SH-SY5Y (cell line): ENCODE results near the gene CD2.

Experiments used
- GATA2 ChIP-seq: IDR thresholded peaks from 2 replicates; pipeline ENCODE4 v1.6.1; 2011; ENCODE audit warnings: mild to moderate bottlenecking, low read depth, low read length
- GATA3 ChIP-seq: IDR thresholded peaks from 2 replicates; pipeline ENCODE4 v1.6.1; 2011; ENCODE audit warnings: low read depth, mild to moderate bottlenecking, low read length, moderate library complexity

Gene CD2

GRCh38 chr1:116722016-116722838 is 32.0 kb upstream of the CD2 start:
- TF ChIP-seq GATA3, result no peak
- TF ChIP-seq GATA2, result no peak

- TF ChIP-seq GATA2 (no peak), GATA3 (no peak)
Observed at GRCh38 chr1:116724765-116725375, 29.4 kb upstream of the CD2 start.

GRCh38 chr1:116725798-116726197 is 28.4 kb upstream of the CD2 start:
- TF ChIP-seq GATA2, result no peak
- no peak for TF ChIP-seq GATA3

- TF ChIP-seq GATA2 (no peak), GATA3 (no peak)
Observed at GRCh38 chr1:116726872-116727820, 27.1 kb upstream of the CD2 start.

- TF ChIP-seq GATA2 (no peak), GATA3 (no peak)
Observed at GRCh38 chr1:116731439-116731838, 22.8 kb upstream of the CD2 start.

GRCh38 chr1:116732726-116733125 is 21.5 kb upstream of the CD2 start:
- no peak for TF ChIP-seq GATA2
- no peak for TF ChIP-seq GATA3

- TF ChIP-seq GATA2 (peak; percentile 87), GATA3 (peak; percentile 79)
Observed at GRCh38 chr1:116733476-116734365, 20.5 kb upstream of the CD2 start.

- TF ChIP-seq GATA2 (no peak), GATA3 (no peak)
Observed at GRCh38 chr1:116735246-116735645, 19.0 kb upstream of the CD2 start.

- TF ChIP-seq GATA3 (no peak), GATA2 (no peak)
Observed at GRCh38 chr1:116737020-116737854, 17.0 kb upstream of the CD2 start.

- TF ChIP-seq GATA3 (no peak), GATA2 (no peak)
Observed at GRCh38 chr1:116737855-116738321, 16.3 kb upstream of the CD2 start.

- TF ChIP-seq GATA3 (no peak), GATA2 (peak; percentile 32; the same call in 1 of the 2 replicates)
Observed at GRCh38 chr1:116738673-116739370, 15.4 kb upstream of the CD2 start.
